HG02610 (cell line): ENCODE measurements around the gene VPREB1.
"Not testable (repeated sequence)": the region's sequence is repeated elsewhere in the genome, so short reads cannot be mapped to it uniquely, and the experiment has no call there.

ENCODE experiments used
- ATAC-seq: cut with Tn5 transposase; IDR thresholded peaks from one replicate; pipeline ENCODE4 v1.9.1; 2021; ENCODE audit warnings: mild to moderate bottlenecking, moderate library complexity; ENCODE audit not compliant: unreplicated experiment

Gene VPREB1

GRCh38 chr22:22244316-22245250, at the start of gene VPREB1:
Gene VPREB1 (plus strand): TSS chr22:22244786. CDS start chr22:22244814, 28 bp downstream.
- no peak for ATAC-seq

GRCh38 chr22:22194931-22195264, 49.7 kb upstream of the VPREB1 start:
- ATAC-seq: no peak

- peak; percentile 50 for ATAC-seq
These were observed 49.1 kb upstream of the VPREB1 start for GRCh38 chr22:22195265-22196017.

GRCh38 chr22:22196018-22196533, 48.5 kb upstream of the VPREB1 start:
- peak; percentile 66 for ATAC-seq

GRCh38 chr22:22196833-22197477, 47.6 kb upstream of the VPREB1 start:
- ATAC-seq: no peak

- ATAC-seq: no peak
These were observed 46.6 kb upstream of the VPREB1 start for GRCh38 chr22:22197993-22198402.

- ATAC-seq: no peak
These were observed 45.8 kb upstream of the VPREB1 start for GRCh38 chr22:22198751-22199150.

GRCh38 chr22:22199634-22200033, 45.0 kb upstream of the VPREB1 start:
- ATAC-seq: no peak

GRCh38 chr22:22200569-22201184, 43.9 kb upstream of the VPREB1 start:
- ATAC-seq: no peak

- peak; percentile 56 for ATAC-seq
These were observed 43.2 kb upstream of the VPREB1 start for GRCh38 chr22:22201185-22201929.

GRCh38 chr22:22201930-22202343, 42.6 kb upstream of the VPREB1 start:
- no peak for ATAC-seq

- no peak for ATAC-seq
These were observed 41.3 kb upstream of the VPREB1 start for GRCh38 chr22:22203048-22203971.

- peak; percentile 67 for ATAC-seq
These were observed 36.6 kb upstream of the VPREB1 start for GRCh38 chr22:22207845-22208564.

GRCh38 chr22:22208652-22209051, 35.9 kb upstream of the VPREB1 start:
- no peak for ATAC-seq

- not testable (repeated sequence) for ATAC-seq
These were observed 35.4 kb upstream of the VPREB1 start for GRCh38 chr22:22209080-22209640.

- ATAC-seq: peak; percentile 63
These were observed 34.2 kb upstream of the VPREB1 start for GRCh38 chr22:22210375-22210774.

GRCh38 chr22:22210889-22211833, 33.4 kb upstream of the VPREB1 start:
- ATAC-seq: no peak
